HepG2 (cell line): ENCODE results near the gene PNPLA2. TPM values are rescaled to one million over a fixed set of nuclear protein-coding genes. Genes with fewer than 3 reads are reported as not detected.

ENCODE experiments used
- BORCS8-MEF2B ChIP-seq: sonication (generic); formaldehyde crosslinking; IDR thresholded peaks from 2 replicates; pipeline ENCODE4 v1.8.0; 2022; ENCODE audit warnings: mild to moderate bottlenecking, missing genetic modification reagents
- FUBP1 ChIP-seq: sonication (generic); formaldehyde crosslinking; IDR thresholded peaks from 2 replicates; pipeline ENCODE4 v1.5.1; 2020; ENCODE audit warnings: missing genetic modification reagents, mild to moderate bottlenecking, borderline replicate concordance
- GTF3A ChIP-seq: sonication (generic); formaldehyde crosslinking; conservative IDR thresholded peaks from 2 replicates; pipeline ENCODE4 v1.4.0; 2020; ENCODE audit warnings: mild to moderate bottlenecking, missing genetic modification reagents
- IRF2 ChIP-seq: IDR thresholded peaks from 2 replicates; pipeline ENCODE4 v1.6.1; 2018; ENCODE audit warnings: missing genetic modification reagents, missing compliant biosample characterization
- JUNB ChIP-seq: sonication (generic); formaldehyde crosslinking; IDR thresholded peaks from 2 replicates; pipeline ENCODE4 v1.8.0; 2022; ENCODE audit warnings: missing genetic modification reagents, mild to moderate bottlenecking, borderline replicate concordance
- KLF13 ChIP-seq: sonication (generic); formaldehyde crosslinking; IDR thresholded peaks from 2 replicates; pipeline ENCODE4 v1.4.0; 2020; ENCODE audit warnings: mild to moderate bottlenecking, missing genetic modification reagents
- KLF15 ChIP-seq: sonication (generic); formaldehyde crosslinking; IDR thresholded peaks from 2 replicates; pipeline ENCODE4 v1.8.1; 2023; ENCODE audit warnings: borderline replicate concordance, mild to moderate bottlenecking, inconsistent platforms, missing genetic modification reagents, mixed read lengths
- MIXL1 ChIP-seq: IDR thresholded peaks from 2 replicates; pipeline ENCODE4 v1.6.1; 2016
- PHF8 ChIP-seq: sonication (generic); formaldehyde crosslinking; IDR thresholded peaks from 2 replicates; pipeline ENCODE4 v1.5.0; 2020; ENCODE audit warnings: missing genetic modification reagents
- RBM22 ChIP-seq: fragments of 200-400 bp; formaldehyde crosslinking; optimal IDR thresholded peaks from 2 replicates; pipeline ENCODE3; 2017; ENCODE audit warnings: mild to moderate bottlenecking, low read length, moderate library complexity
- RORA ChIP-seq: sonication (generic); formaldehyde crosslinking; IDR thresholded peaks from 2 replicates; pipeline ENCODE4 v1.5.0; 2020; ENCODE audit warnings: mild to moderate bottlenecking, missing genetic modification reagents, moderate library complexity
- SETDB1 ChIP-seq: sonication (generic); formaldehyde crosslinking; IDR thresholded peaks from 2 replicates; pipeline ENCODE4 v1.5.1; 2020; ENCODE audit warnings: missing genetic modification reagents, mild to moderate bottlenecking, borderline replicate concordance
- SMC3 ChIP-seq: IDR thresholded peaks from 2 replicates; pipeline ENCODE4 v1.6.1; 2011; ENCODE audit warnings: low read length, improper control_type of control experiment
- SP2 ChIP-seq: sonication (generic); formaldehyde crosslinking; IDR thresholded peaks from 2 replicates; pipeline ENCODE4 v1.5.1; 2020; ENCODE audit warnings: mild to moderate bottlenecking, missing genetic modification reagents
- TBX3 ChIP-seq: fragments of 450-650 bp; IDR thresholded peaks from 2 replicates; pipeline ENCODE4 v1.6.1; 2017; ENCODE audit warnings: antibody characterized with exemption, mild to moderate bottlenecking, inconsistent platforms, borderline replicate concordance
- TEAD3 ChIP-seq: optimal IDR thresholded peaks from 2 replicates; pipeline ENCODE3; 2016; ENCODE audit warnings: borderline replicate concordance
- ZBTB21 ChIP-seq: sonication (generic); formaldehyde crosslinking; IDR thresholded peaks from 2 replicates; pipeline ENCODE4 v1.4.0; 2020; ENCODE audit warnings: missing genetic modification reagents
- ZFP62 ChIP-seq: sonication (generic); formaldehyde crosslinking; IDR thresholded peaks from 2 replicates; pipeline ENCODE4 v1.4.0; 2020; ENCODE audit warnings: missing genetic modification reagents
- ZNF124 ChIP-seq: sonication (generic); formaldehyde crosslinking; IDR thresholded peaks from 2 replicates; pipeline ENCODE4 v1.4.0; 2020; ENCODE audit warnings: missing genetic modification reagents
- ZNF138 ChIP-seq: sonication (generic); formaldehyde crosslinking; IDR thresholded peaks from 2 replicates; pipeline ENCODE4 v1.5.0; 2020; ENCODE audit warnings: mild to moderate bottlenecking, low read depth, missing genetic modification reagents
- ZNF260 ChIP-seq: sonication (generic); formaldehyde crosslinking; IDR thresholded peaks from 2 replicates; pipeline ENCODE4 v1.4.0; 2020; ENCODE audit warnings: missing genetic modification reagents, low read depth, mild to moderate bottlenecking, borderline replicate concordance
- ZNF263 ChIP-seq: sonication (generic); formaldehyde crosslinking; IDR thresholded peaks from 2 replicates; pipeline ENCODE4 v1.4.0; 2020; ENCODE audit warnings: missing genetic modification reagents
- ZNF3 ChIP-seq: IDR thresholded peaks from 2 replicates; pipeline ENCODE4 v1.7.0; 2017; ENCODE audit warnings: inconsistent platforms
- ZNF326 ChIP-seq: sonication (generic); formaldehyde crosslinking; IDR thresholded peaks from 2 replicates; pipeline ENCODE4 v1.4.0; 2020; ENCODE audit warnings: missing genetic modification reagents, borderline replicate concordance
- ZNF510 ChIP-seq: sonication (generic); formaldehyde crosslinking; IDR thresholded peaks from 2 replicates; pipeline ENCODE4 v1.4.0; 2020; ENCODE audit warnings: low read depth, mild to moderate bottlenecking, missing genetic modification reagents
- ZNF550 ChIP-seq: sonication (generic); formaldehyde crosslinking; IDR thresholded peaks from 2 replicates; pipeline ENCODE4 v1.4.0; 2020; ENCODE audit warnings: mild to moderate bottlenecking, missing genetic modification reagents, borderline replicate concordance
- ZNF781 ChIP-seq: sonication (generic); formaldehyde crosslinking; IDR thresholded peaks from 2 replicates; pipeline ENCODE4 v1.5.1; 2020; ENCODE audit warnings: borderline replicate concordance, mild to moderate bottlenecking, missing genetic modification reagents; ENCODE audit errors: not compliant biosample characterization
- ZNF839 ChIP-seq: sonication (generic); formaldehyde crosslinking; IDR thresholded peaks from 2 replicates; pipeline ENCODE4 v1.4.0; 2020; ENCODE audit warnings: missing genetic modification reagents, mild to moderate bottlenecking, borderline replicate concordance
- polyA plus RNA-seq, 8 experiments: library from polyadenylated mRNA; depleted of rRNA in 3 of 8; stranded (reverse) in 7 of 8; unstranded in 1 of 8; fragments of >200 nt; fragmentation: Illumina TruSeq in 4 of 8; extraction: Trizol in 4 of 8; gene quantifications; 2 replicates each; pipeline versions ENCODE4 v1.2.1 to v1.2.3, GENCODE V29; 2011 to 2016; ENCODE audit warnings: low read depth in 4 of 8, missing spikeins in 1 of 8, mixed read lengths in 1 of 8; ENCODE audit not compliant: insufficient read depth in 1 of 8
- total RNA-seq, 5 experiments: library from RNA; depleted of rRNA; stranded (reverse); fragments of >200 nt; fragmentation: Illumina TruSeq; extraction: Trizol; gene quantifications; 2 replicates each; pipeline ENCODE4 v1.2.3, GENCODE V29; 2016; ENCODE audit warnings: low read depth in 1 of 5
- TF ChIP-seq, protein P1 (sequence below): sonication (generic); formaldehyde crosslinking; IDR thresholded peaks from 2 replicates; pipeline ENCODE4 v1.5.0; 2020; ENCODE audit warnings: missing genetic modification reagents

Gene PNPLA2
- total and polyA plus RNA-seq, 2 of the 13 experiments (the other 11 are each of a cell fraction or from before 2014, with no cell fraction given), result 10.5 to 43.2 TPM

DNA sequence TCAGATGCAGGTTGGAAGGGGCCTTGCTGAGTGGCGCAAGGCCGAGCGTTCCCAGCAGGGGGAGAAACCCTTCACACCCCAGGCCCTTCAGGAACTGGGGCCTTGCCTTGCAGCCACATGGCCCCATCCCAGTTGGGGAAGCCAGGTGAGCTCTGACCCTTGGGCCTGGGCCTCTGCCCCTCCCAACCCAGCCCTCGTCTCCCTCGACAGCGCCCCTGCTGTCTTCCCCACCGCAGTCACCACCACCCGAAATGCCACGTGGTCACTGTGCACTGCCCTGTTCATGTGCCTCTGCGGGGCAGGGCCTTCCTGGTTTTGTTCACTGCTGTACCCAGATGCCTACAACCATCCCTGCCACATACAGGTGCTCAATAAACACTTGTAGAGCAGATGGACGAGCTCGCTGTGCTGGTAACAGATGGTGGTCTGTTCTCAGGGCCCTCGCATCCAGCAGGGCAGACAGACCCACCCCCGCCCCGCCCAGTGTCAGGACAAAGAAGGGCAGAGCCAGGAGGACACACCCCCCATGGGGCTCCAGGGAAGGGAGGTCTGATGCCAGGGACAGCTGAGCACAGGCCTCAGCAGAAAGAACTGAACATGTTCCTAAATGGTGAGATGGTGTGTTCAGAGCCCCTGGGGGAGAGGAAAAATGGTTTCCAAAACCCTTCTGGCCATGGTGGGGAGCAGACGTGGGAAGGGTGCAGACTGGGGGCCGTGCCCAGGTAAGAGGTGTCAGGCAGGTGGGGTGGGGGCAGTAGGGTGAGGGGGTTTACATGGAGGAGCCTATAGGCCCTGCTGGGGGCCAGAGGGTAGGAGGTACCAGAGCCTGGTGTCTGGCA, 19.9 kb downstream of the PNPLA2 start (continued):
- no peak for TF ChIP-seq KLF15 (CRISPR knock-in tag)
- TF ChIP-seq ZNF839 (CRISPR knock-in tag), result no peak
- no peak for TF ChIP-seq ZNF138
- TF ChIP-seq TEAD3, result peak; percentile 68
- TF ChIP-seq ZNF263 (CRISPR knock-in tag), result no peak
- TF ChIP-seq KLF13 (CRISPR knock-in tag), result no peak
- TF ChIP-seq BORCS8-MEF2B (CRISPR knock-in tag), result peak; percentile 86; the same call in 1 of the 2 replicates
- no peak for TF ChIP-seq ZNF550
- peak; percentile 90 for TF ChIP-seq ZNF781 (CRISPR knock-in tag)
- TF ChIP-seq ZNF510 (CRISPR knock-in tag), result 0 out of 2 replicates have a peak, but pooled peaks have one; percentile 48
- TF ChIP-seq ZBTB21, result no peak
- TF ChIP-seq ZNF3 (CRISPR knock-in tag), result no peak
- TF ChIP-seq RBM22, result no peak
- no peak for TF ChIP-seq ZNF124 (CRISPR knock-in tag)
- 0 out of 2 replicates have a peak, but pooled peaks have one; percentile 17 for TF ChIP-seq TBX3
- TF ChIP-seq ZNF326 (CRISPR knock-in tag), result 0 out of 2 replicates have a peak, but pooled peaks have one; percentile 28
- no peak for TF ChIP-seq FUBP1 (CRISPR knock-in tag)
- TF ChIP-seq, protein P1, sequence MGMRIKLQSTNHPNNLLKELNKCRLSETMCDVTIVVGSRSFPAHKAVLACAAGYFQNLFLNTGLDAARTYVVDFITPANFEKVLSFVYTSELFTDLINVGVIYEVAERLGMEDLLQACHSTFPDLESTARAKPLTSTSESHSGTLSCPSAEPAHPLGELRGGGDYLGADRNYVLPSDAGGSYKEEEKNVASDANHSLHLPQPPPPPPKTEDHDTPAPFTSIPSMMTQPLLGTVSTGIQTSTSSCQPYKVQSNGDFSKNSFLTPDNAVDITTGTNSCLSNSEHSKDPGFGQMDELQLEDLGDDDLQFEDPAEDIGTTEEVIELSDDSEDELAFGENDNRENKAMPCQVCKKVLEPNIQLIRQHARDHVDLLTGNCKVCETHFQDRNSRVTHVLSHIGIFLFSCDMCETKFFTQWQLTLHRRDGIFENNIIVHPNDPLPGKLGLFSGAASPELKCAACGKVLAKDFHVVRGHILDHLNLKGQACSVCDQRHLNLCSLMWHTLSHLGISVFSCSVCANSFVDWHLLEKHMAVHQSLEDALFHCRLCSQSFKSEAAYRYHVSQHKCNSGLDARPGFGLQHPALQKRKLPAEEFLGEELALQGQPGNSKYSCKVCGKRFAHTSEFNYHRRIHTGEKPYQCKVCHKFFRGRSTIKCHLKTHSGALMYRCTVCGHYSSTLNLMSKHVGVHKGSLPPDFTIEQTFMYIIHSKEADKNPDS (CRISPR knock-in tag), result no peak
- TF ChIP-seq SMC3, result no peak; the same call in 1 of the 2 replicates
- no peak for TF ChIP-seq ZFP62 (CRISPR knock-in tag)
- no peak for TF ChIP-seq ZNF260 (CRISPR knock-in tag)
- TF ChIP-seq MIXL1, result no peak
- no peak; the same call in 1 of the 2 replicates for TF ChIP-seq SP2
- no peak for TF ChIP-seq JUNB (CRISPR knock-in tag)
- no peak for TF ChIP-seq PHF8 (CRISPR knock-in tag)
- peak; percentile 88 for TF ChIP-seq IRF2 (CRISPR knock-in tag)
- TF ChIP-seq RORA (CRISPR knock-in tag), result no peak
- TF ChIP-seq SETDB1 (CRISPR knock-in tag), result no peak
- no peak; the same call in 1 of the 2 replicates for TF ChIP-seq GTF3A (CRISPR knock-in tag)
